Measurements from ENCODE around the gene SLC26A4. TPM values are rescaled to one million over a fixed set of nuclear protein-coding genes. Genes with fewer than 3 reads are reported as not detected.

Gene SLC26A4
- total and polyA plus RNA-seq, 2 donors from 2014 or later: 2.5 to 7.3 TPM

GRCh38 chr7:107682886-107683285 is 22.3 kb downstream of the SLC26A4 start:
- DNase-seq: no peak
- Histone ChIP-seq H3K9me3 (ENCODE audit: control insufficient read depth in 2 of 3, insufficient read depth in 1 of 3, low read length in 3 of 3) (no peaks in the 10 kb centered on the region), H3K4me3 (ENCODE audit: low read length in 3 of 3) (no peak overlapping the region), H3K27ac (ENCODE audit: low read depth in 2 of 2, low read length in 2 of 2) (no peak overlapping the region), H3K4me1 (ENCODE audit: control insufficient read depth in 2 of 3, insufficient read depth in 2 of 3, low read depth in 1 of 3, low read length in 3 of 3) (no peaks in the 10 kb centered on the region), H3K9ac (ENCODE audit: low read length in 3 of 3) (no peak overlapping the region), H3K36me3 (ENCODE audit: control insufficient read depth in 2 of 3, insufficient read depth in 3 of 3, low read length in 3 of 3) (no peaks in the 10 kb centered on the region), H3K27me3 (ENCODE audit: control insufficient read depth, insufficient read depth, low read length) (no peaks in the 10 kb centered on the region)
- no peak for FAIRE-seq
- intact Hi-C loops (cut with DNase I): no loop called here
- no peak for TF ChIP-seq CTCF (IDR thresholded peaks at IDR 0.05; ENCODE audit: borderline replicate concordance, extremely low read depth, insufficient read depth)

DNA sequence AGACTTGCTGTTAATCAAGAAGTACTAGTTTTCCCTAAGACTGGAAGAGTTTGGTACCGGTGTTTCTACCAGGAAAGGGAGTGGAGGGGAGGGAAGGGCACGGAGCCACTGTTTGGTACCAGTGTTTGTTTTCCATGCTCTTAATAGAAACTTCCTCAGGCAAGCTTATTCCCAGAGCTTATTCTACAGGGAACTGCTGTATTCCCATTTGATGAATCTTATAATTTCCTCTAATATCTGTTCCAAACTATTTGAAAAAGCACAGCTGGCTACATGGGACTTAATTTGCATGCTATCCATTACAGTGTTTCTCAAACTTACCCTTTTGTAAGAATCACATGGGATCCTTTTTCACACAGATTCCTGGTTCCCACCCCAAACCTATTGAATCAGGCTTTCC is 23.7 kb downstream of the SLC26A4 start:
- H3K9me3 ChIP-seq (ENCODE audit: control insufficient read depth in 2 of 3, insufficient read depth in 1 of 3, low read length in 3 of 3): no peaks in the 10 kb centered on the region
- FAIRE-seq (no peak), DNase-seq (peak in 1 of 5 donors; percentile 11)
- no peak overlapping the region for H3K4me3 ChIP-seq (ENCODE audit: low read length in 3 of 3)
- H3K27ac ChIP-seq (ENCODE audit: low read depth in 2 of 2, low read length in 2 of 2): no peak overlapping the region
- no peaks in the 10 kb centered on the region for H3K4me1 ChIP-seq (ENCODE audit: control insufficient read depth in 2 of 3, insufficient read depth in 2 of 3, low read depth in 1 of 3, low read length in 3 of 3)
- no peaks in the 10 kb centered on the region for H3K27me3 ChIP-seq (ENCODE audit: control insufficient read depth, insufficient read depth, low read length)
- intact Hi-C loops (cut with DNase I): no loop called here
- TF ChIP-seq CTCF (IDR thresholded peaks at IDR 0.05; ENCODE audit: borderline replicate concordance, extremely low read depth, insufficient read depth): no peak
- no peaks in the 10 kb centered on the region for H3K36me3 ChIP-seq (ENCODE audit: control insufficient read depth in 2 of 3, insufficient read depth in 3 of 3, low read length in 3 of 3)
- no peak overlapping the region for H3K9ac ChIP-seq (ENCODE audit: low read length in 3 of 3)

- H3K27me3 ChIP-seq (ENCODE audit: control insufficient read depth, insufficient read depth, low read length): no peaks in the 10 kb centered on the region
- H3K4me1 ChIP-seq (ENCODE audit: control insufficient read depth in 2 of 3, insufficient read depth in 2 of 3, low read depth in 1 of 3, low read length in 3 of 3): no peaks in the 10 kb centered on the region
- no peak for TF ChIP-seq CTCF (IDR thresholded peaks at IDR 0.05; ENCODE audit: borderline replicate concordance, extremely low read depth, insufficient read depth)
- H3K9ac ChIP-seq (ENCODE audit: low read length in 3 of 3): no peak overlapping the region
- H3K4me3 ChIP-seq (ENCODE audit: low read length in 3 of 3): no peak overlapping the region
- H3K27ac ChIP-seq (ENCODE audit: low read depth in 2 of 2, low read length in 2 of 2): no peak overlapping the region
- intact Hi-C loops (cut with DNase I): no loop called here
- FAIRE-seq (no peak), DNase-seq (no peak)
- no peaks in the 10 kb centered on the region for H3K36me3 ChIP-seq (ENCODE audit: control insufficient read depth in 2 of 3, insufficient read depth in 3 of 3, low read length in 3 of 3)
- H3K9me3 ChIP-seq (ENCODE audit: control insufficient read depth in 2 of 3, insufficient read depth in 1 of 3, low read length in 3 of 3): no peaks in the 10 kb centered on the region
Observed at GRCh38 chr7:107684947-107685463, 24.4 kb downstream of the SLC26A4 start.

- Histone ChIP-seq H3K36me3 (ENCODE audit: control insufficient read depth in 2 of 3, insufficient read depth in 3 of 3, low read length in 3 of 3) (no peaks in the 10 kb centered on the region), H3K4me1 (ENCODE audit: control insufficient read depth in 2 of 3, insufficient read depth in 2 of 3, low read depth in 1 of 3, low read length in 3 of 3) (no peaks in the 10 kb centered on the region), H3K9ac (ENCODE audit: low read length in 3 of 3) (no peak overlapping the region), H3K27ac (ENCODE audit: low read depth in 2 of 2, low read length in 2 of 2) (no peak overlapping the region), H3K4me3 (ENCODE audit: low read length in 3 of 3) (no peak overlapping the region), H3K27me3 (ENCODE audit: control insufficient read depth, insufficient read depth, low read length) (no peaks in the 10 kb centered on the region), H3K9me3 (ENCODE audit: control insufficient read depth in 2 of 3, insufficient read depth in 1 of 3, low read length in 3 of 3) (no peaks in the 10 kb centered on the region)
- no peak for DNase-seq
- intact Hi-C loops (cut with DNase I): no loop called here
- no peak for TF ChIP-seq CTCF (IDR thresholded peaks at IDR 0.05; ENCODE audit: borderline replicate concordance, extremely low read depth, insufficient read depth)
- no peak for FAIRE-seq
Observed at GRCh38 chr7:107686816-107687387, 26.3 kb downstream of the SLC26A4 start.

Measured in kidney (tissue), 14 donors.